HG03558 (cell line): ENCODE measurements around the gene HAPLN2.

Experiments used
- ATAC-seq: cut with Tn5 transposase; IDR thresholded peaks from one replicate; pipeline ENCODE4 v1.9.1; 2021; ENCODE audit warnings: moderate number of reproducible peaks; ENCODE audit not compliant: unreplicated experiment; ENCODE audit errors: extremely low read depth

HAPLN2 gene

GRCh38 chr1:156659661-156659987, 40.4 kb downstream of the HAPLN2 start:
- ATAC-seq, result no peak

- peak; percentile 56 for ATAC-seq
These were observed 41.0 kb downstream of the HAPLN2 start for GRCh38 chr1:156659988-156660751.

GRCh38 chr1:156660752-156661112, 41.5 kb downstream of the HAPLN2 start:
- no peak for ATAC-seq

GRCh38 chr1:156662005-156662799, 43.0 kb downstream of the HAPLN2 start:
- no peak for ATAC-seq

- no peak for ATAC-seq
These were observed 43.5 kb downstream of the HAPLN2 start for GRCh38 chr1:156662800-156663055.

- ATAC-seq, result no peak
These were observed 44.0 kb downstream of the HAPLN2 start for GRCh38 chr1:156663178-156663577.

- ATAC-seq, result no peak
These were observed 45.0 kb downstream of the HAPLN2 start for GRCh38 chr1:156664046-156664766.

- no peak for ATAC-seq
These were observed 45.7 kb downstream of the HAPLN2 start for GRCh38 chr1:156664767-156665411.

- ATAC-seq, result no peak
These were observed 46.3 kb downstream of the HAPLN2 start for GRCh38 chr1:156665539-156665938.

- no peak for ATAC-seq
These were observed 47.8 kb downstream of the HAPLN2 start for GRCh38 chr1:156666862-156667609.

- no peak for ATAC-seq
These were observed 48.4 kb downstream of the HAPLN2 start for GRCh38 chr1:156667610-156667967.

- ATAC-seq, result no peak
These were observed 48.9 kb downstream of the HAPLN2 start for GRCh38 chr1:156667968-156668709.

GRCh38 chr1:156668801-156669637, 49.8 kb downstream of the HAPLN2 start:
- ATAC-seq, result no peak

- ATAC-seq, result no peak
These were observed 50.6 kb downstream of the HAPLN2 start for GRCh38 chr1:156669794-156670193.

GRCh38 chr1:156670359-156670758, 51.1 kb downstream of the HAPLN2 start:
- ATAC-seq, result no peak

GRCh38 chr1:156670791-156671190, 51.6 kb downstream of the HAPLN2 start:
- no peak for ATAC-seq

GRCh38 chr1:156671804-156672203, 52.6 kb downstream of the HAPLN2 start:
- no peak for ATAC-seq

- no peak for ATAC-seq
These were observed 54.3 kb downstream of the HAPLN2 start for GRCh38 chr1:156673387-156674121.
